NCI-H1105 treated with DMSO at 0.1 percent for 48 hours (cell line): ENCODE data around the gene SAG.
"Not testable (repeated sequence)": the region's sequence is repeated elsewhere in the genome, so short reads cannot be mapped to it uniquely, and the experiment has no call there.

Source experiments
- DNase-seq: peaks from one replicate; lab custom pipeline; 2025; lab: John Stamatoyannopoulos, UW

The SAG gene

GRCh38 chr2:233355916-233356315 is 48.3 kb downstream of the SAG start:
- DNase-seq, result no peak

GRCh38 chr2:233356546-233357308 is 49.1 kb downstream of the SAG start:
- DNase-seq, result no peak

- no peak for DNase-seq
Observed at GRCh38 chr2:233358335-233358734, 50.7 kb downstream of the SAG start.

DNA sequence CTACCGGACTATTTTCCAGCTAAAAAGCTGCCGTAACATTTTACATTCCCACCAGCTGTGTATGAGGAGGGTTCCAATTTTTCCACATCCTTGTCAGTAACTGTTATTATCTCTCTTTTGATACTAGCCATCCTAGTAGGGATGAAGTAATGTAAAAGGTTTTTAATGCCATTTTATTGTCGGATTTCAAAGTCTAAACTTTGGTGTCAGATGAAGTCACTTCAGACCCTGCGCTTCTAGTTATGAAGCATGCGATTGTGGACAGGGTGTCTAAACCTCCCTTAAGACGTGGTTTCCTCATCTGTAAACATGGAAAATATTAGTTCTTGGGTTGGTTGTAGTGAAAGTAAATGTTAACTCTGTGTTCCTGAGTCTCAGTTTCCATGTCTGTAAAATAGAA is 51.3 kb downstream of the SAG start:
- no peak for DNase-seq

- DNase-seq, result no peak
Observed at GRCh38 chr2:233359823-233360222, 52.2 kb downstream of the SAG start.

- DNase-seq, result no peak
Observed at GRCh38 chr2:233360771-233361176, 53.2 kb downstream of the SAG start.

DNA sequence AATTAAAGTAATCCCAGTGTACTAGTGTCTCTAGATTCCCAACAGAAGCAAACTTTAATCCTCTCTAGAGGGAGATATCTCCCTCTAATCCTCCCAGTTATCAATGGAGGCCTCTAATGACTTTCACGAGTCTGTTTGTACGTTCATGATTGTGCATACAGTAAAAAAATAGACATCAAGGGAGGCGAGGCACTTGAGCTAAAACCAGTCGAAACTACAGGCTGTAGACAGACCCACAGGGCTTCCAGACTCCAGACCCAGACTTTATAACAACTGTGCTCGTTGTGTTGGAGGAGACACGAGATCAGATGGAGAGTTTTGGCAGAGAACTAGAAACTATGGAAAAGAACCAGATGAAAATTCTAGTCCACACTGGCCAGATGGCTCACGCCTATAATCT is 53.7 kb downstream of the SAG start:
- no peak for DNase-seq

- no peak for DNase-seq
Observed at GRCh38 chr2:233362742-233363141, 55.1 kb downstream of the SAG start.

DNA sequence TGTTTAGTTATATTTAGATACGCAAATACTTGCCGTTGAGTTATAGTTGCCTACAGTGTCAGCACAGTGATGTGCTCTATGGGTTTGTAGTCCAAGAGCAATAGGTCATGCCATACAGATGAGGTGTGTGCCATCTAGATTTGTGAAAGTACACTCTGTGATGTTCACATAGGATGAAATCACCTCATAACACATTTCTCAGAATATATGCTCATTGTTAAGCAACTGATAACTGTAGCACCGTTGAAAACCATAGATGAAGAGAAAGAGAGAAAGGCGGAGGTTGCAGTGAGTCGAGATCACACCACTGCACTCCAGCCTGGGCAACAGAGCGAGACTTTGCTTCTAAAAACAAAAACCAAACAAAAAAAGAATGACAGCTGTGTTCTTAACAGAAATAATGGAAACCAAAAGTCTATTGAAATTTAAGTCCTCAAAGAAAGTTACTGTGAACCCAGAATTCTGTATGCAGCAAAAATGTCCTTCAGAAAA is 56.2 kb downstream of the SAG start:
- DNase-seq, result no peak

DNA sequence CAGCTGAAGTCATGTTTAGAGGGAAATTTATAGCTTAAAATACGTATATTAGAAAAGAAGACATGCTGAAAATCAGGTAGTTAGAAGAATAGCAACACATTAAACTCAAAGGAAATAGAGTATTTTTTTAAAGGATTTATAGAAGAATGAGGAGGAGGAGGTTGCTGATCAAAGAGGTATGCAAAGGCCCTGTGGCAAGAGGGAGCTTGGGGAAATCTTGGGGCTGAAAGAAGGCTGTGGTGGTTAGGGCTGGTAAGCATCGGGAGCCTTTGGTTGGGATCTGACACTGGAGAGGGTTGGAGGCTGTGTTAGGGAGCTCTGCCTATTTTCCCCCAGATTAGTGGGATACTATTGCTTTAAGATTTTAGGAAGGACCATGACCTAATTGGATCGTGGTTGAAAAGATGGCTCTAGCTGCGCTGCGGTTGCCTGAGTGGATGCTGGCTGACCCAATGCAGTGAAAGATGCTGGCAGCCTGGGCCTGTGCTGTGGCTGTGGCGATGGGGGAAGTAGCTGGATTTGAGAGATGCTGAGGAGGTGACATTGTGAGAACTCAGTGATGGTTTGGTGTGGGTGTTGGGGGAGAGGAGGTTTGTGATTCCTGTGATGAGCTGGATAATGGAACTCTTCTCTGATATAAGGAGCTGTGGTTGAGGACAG is 58.4 kb downstream of the SAG start:
- no peak for DNase-seq

DNA sequence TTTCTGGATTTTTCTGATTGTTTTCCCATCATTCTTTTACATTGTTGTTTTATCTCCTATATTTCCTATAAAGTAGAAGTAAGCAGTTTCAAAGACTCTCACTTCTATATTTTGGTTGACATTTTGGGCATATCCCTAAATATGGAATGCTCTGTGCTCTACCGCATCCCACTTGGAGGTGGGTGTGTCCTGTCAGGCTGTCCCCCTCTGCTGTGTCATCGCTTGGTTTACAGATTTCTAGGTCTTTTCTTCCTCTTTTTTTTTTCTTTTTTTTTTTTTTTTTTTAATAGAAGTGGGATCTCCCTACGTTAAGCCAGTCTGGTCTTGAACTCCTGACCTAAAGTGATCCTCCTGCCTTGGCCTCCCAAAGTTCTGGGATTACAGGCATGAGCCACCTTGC is 60.0 kb downstream of the SAG start:
- no peak for DNase-seq

DNA sequence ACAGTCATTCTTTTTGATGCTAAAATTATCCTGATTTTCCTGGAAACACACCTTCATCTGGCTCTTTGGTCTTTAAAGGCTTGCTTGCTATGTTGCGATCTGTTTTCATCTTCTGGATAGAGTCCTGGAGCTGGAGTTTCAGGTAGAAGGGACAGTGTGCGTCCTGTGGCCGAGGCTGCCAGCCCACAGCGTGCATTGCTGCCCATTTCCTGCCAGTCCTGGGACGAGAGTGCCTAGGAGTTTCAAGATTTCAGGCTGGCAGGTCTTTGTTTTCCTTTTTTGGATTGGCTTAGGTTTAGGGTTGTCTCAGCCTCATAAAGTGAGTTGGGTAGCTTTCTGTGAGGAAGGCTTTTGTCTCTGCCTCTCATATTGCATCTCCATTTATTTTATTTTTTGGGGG is 61.1 kb downstream of the SAG start:
- DNase-seq, result no peak

- DNase-seq, result no peak
Observed at GRCh38 chr2:233369462-233369861, 61.8 kb downstream of the SAG start.

GRCh38 chr2:233369897-233370685 is 62.5 kb downstream of the SAG start:
- no peak for DNase-seq

DNA sequence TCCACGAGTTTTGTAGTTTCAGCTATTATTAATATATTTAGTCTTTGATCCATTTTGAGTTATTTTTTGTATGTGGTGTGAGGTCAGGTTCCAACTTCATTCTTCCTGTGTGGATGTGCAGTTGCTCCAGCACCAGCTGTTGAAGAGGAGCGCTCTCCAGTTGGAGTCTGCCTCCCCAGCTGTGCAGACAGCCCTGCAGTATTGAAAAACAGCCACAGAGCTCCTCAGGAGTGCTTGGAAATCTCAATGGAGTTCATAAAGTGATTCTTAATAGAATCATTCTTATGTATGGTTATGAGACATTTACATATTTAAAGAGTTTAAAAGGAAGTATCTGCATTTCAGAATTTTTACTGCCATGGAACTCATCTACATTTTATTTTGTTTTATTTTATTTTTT is 64.0 kb downstream of the SAG start:
- no peak for DNase-seq

DNA sequence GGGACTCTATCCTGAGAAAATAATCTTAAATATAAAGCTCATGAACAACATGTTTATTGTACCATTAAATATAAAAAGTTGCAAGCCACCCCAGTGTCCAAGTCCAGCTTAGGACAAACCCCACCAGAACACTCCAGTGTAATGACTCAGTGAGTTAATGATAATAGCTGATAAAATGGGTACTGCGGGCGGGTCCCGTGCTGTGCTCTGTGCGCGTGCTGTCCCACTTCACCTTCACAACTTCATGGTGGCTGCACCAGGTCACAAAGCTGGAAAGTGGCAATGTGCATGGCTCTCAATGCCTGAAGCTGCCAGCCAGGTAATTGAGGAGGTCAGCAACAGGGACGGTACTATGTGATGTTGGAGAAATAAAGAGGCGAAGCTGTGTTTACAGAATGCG is 65.2 kb downstream of the SAG start:
- no peak for DNase-seq

- no peak for DNase-seq
Observed at GRCh38 chr2:233373316-233373715, 65.7 kb downstream of the SAG start.

DNA sequence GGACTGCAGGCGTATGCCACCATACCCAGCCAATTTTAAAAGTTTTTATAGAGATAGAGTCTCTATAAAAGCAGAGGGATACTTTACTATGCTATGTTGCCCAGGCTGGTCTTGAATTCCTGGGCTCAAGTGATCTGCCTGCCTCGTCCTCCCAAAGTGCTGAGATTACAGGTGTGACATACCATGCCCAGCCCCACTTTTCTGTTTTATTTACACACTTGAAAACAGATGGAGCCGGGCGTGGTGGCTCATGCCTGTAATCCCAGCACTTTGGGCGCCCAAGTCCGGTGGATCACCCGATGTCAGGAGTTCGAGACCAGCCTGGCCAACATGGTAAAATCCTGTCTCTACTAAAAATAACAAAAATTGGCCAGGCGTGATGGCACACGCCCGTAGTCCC is 67.2 kb downstream of the SAG start:
- not testable (repeated sequence) for DNase-seq

DNA sequence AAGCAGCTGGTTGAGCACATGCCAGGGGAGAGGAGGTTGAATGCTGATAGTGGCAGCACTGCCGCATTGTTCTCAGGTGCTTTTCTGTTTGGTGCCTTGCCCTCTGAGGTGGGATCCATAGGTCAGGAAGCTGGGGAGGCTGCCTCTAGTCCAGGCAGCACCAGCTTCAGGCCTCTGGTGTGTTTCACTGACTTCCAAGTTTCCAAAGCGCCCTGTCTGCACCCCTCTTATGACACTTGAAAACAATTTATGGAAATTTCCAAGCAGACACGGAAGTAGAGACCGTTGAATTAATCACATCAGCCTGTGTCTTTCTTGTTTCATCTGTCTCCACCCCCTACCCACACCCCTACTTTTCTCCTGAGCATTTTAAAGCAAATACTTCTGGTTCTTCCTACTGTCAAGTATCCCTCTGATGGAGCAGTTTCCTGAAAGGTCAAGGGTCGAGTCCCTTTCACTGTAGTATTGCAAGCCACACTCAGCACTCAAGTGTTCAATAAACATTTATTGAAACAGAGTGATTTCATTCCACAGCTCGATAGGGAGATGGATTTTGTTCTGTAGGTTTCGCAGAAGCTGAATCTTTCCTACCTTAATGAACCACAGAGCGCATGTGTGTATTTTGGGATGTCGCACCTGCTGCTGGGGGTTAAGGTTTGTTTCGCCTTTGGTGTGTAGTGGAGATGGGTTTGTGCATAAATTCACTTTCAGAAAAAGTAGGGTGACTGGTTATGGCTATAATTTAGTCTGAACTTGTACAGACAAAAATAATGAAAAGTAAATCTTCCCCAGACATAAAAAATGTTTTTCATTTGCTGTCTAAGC is 68.1 kb downstream of the SAG start:
- no peak for DNase-seq

- no peak for DNase-seq
Observed at GRCh38 chr2:233379034-233379433, 71.4 kb downstream of the SAG start.

- DNase-seq, result no peak
Observed at GRCh38 chr2:233379441-233379840, 71.8 kb downstream of the SAG start.
